Testis (tissue), 2 donors: ENCODE results near the gene ATP2A3.

Source experiments
- CTCF ChIP-seq, 3 experiments: fragments of 450-650 bp in 2 of 3; fragments of 200-600 bp in 1 of 3; sonication (generic) in 1 of 3; IDR thresholded peaks; one replicate each; pipeline ENCODE4 v1.5.1; 2016 to 2019; ENCODE audit warnings: antibody characterized with exemption in 3 of 3, mild to moderate bottlenecking in 2 of 3, moderate library complexity in 1 of 3
- POLR2A ChIP-seq: fragments of 450-650 bp; IDR thresholded peaks from one replicate; pipeline ENCODE4 v1.6.1; 2017; ENCODE audit warnings: antibody characterized with exemption, mild to moderate bottlenecking, moderate library complexity

GRCh38 chr17:3993493-3994220 lies 29.4 kb upstream of the ATP2A3 start:
- TF ChIP-seq CTCF (IDR thresholded peaks at IDR 0.05) (no peak), POLR2A (no peak)
